Stimulated activated CD4-positive, alpha-beta T cell treated with anti-CD3 and anti-CD28 coated beads, Interleukin-1b, Interleukin-23, amount 100 ng/mL, for 48 hours (primary cell): ENCODE data around the gene SDC4.

Experiments used
- DNase-seq: peaks from one replicate; pipeline ENCODE4 v3.0.0-alpha.2; 2020

The SDC4 gene

GRCh38 chr20:45342855-45343531, 5.2 kb downstream of the SDC4 start:
- no peak for DNase-seq

- no peak for DNase-seq
Measured at GRCh38 chr20:45341939-45342854, 6.0 kb downstream of the SDC4 start.

GRCh38 chr20:45341579-45341938, 6.7 kb downstream of the SDC4 start:
- no peak for DNase-seq

- DNase-seq: no peak
Measured at GRCh38 chr20:45340951-45341350, 7.3 kb downstream of the SDC4 start.

DNA sequence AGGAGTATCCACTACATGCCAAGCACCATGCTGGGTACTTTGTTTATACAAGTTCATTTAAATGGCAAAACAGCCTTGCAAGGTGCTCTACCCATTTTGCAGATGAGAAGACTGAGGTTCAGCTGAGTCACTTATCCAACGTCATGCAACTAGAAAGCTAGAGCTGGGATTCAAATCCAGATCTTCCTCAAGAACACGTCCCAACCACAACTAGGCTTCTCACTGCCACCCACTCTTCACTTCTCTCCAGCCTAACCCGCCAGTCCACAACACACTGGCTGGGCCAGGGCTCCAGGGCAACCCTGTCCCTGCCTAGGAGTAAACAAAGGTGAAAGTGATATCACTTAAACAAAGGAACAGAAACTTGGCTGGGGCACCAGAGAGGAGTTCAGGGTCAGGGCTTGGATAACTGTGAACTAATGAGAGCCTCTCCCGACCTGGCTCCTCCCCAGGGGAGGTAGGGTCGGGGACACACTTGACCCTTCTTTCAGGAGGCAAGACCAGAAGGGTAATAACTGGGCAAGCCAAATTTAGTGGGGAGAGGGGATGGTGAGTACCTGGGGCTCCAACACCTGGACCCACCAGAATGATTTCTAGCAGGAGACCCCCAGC, 7.9 kb downstream of the SDC4 start:
- DNase-seq: no peak

- DNase-seq: no peak
Measured at GRCh38 chr20:45339799-45340198, 8.4 kb downstream of the SDC4 start.

DNA sequence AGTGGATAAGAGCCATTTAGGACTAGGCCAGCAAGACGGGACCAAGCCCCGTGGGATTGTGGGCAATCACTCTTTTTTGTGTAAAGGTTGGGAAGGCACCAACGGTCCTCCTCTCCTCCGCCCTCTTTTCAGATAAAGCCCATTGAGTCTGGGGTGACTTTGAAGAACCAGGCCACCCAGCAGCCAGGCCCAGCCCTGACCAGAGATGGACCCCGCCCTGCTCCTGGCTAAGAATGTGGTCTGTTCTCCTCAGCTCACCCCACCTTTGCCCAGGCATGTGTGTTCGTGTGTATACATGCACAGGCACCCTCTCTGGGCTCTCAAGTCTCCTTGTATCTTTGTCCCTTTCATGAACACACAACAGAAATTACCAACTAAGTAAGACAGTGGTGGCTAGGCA, 9.1 kb downstream of the SDC4 start:
- DNase-seq: no peak

GRCh38 chr20:45338121-45339030, 9.8 kb downstream of the SDC4 start:
- no peak for DNase-seq

DNA sequence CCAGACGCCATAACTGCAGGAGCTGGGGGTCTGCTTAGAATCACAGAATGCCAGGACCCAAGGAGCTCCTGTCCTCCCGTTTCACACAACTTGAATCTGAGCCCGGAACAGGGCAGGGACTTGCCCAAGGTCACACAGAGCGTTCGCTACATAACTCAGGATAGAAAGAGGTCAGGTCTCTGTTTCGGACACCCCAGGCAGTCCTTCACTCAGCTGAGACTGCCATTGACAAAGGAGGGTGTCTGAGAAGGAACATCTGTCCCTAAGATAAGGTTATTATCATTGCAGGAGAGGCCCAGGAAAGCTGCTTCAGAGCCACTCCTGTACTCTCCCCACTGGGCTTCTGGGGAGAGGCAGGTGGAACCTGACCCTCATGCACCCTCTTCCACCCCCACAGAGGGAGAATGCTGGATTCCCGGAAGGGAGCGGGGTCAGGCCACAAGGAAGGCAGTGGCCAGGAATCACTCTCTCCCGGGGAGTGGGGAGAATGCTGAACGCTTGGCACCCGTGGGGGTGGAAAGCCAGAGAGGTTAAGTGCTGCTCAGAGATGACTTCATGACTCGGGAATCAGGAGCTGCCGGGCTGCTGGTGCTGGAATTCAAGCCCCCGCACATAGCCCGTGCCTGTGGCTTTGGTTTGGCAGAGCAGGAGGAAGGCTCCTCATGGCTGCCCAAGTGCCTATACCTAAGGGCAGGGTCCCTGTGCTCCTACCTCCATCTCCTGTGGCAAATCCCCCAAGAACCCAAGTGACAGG, 10.7 kb downstream of the SDC4 start:
- no peak for DNase-seq

DNA sequence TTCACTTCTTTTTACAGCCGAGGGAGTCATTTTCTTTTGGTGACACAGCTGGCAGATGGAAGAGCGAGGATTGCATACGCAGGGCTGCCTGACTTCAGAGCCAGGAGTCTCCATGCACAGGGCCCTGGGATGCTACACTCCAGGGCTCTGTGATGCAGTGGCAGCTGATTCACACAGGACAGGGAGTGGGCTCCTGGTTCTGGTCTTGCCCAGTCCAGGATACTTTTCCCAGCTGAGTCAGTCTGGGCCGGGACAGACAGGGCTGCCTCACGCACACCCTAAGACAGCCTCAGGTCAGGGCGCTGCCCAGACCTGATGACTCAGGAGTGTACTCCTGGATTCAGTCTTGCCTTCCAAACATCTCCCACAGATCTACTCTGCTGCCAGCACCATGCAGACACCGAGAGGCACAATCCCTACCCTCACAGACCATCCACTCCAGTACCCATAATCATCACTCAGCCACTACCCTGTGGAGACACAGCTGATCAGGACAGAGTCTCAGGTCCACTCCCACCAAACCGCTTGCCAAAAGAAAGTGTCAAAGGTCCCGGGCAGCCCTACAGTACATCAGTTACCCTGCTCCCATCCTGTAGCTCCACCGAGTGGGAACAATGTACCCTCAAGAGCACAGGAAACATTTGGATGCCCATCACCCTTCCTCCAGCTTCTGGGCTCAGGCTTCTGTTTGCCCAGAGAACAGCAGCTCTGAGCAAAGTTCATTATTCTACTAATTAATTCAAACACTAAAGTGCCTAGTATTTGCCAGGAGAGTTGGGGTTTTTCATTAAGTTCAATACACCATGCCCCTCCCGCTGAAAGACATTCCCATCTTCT, 11.5 kb downstream of the SDC4 start:
- DNase-seq: no peak

DNA sequence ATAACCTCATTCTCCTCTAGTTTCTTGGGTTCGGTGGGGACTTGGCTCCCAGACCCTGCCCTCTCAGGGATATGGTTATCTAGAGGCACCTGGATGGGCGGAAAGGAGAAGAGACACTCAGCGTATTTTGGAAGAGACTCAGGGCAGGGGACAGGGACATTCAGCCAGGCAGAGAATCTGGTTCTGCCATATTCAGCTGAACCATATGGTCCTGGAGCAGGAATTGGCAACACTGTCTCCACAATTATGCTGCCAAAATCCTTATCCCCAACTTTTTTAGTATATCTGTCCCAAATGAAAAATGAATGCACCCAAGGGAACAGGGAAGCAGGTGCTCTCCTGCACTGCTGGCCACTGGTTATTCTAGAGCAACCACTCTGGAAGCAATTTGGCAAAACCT, 17.7 kb downstream of the SDC4 start:
- DNase-seq: no peak

DNA sequence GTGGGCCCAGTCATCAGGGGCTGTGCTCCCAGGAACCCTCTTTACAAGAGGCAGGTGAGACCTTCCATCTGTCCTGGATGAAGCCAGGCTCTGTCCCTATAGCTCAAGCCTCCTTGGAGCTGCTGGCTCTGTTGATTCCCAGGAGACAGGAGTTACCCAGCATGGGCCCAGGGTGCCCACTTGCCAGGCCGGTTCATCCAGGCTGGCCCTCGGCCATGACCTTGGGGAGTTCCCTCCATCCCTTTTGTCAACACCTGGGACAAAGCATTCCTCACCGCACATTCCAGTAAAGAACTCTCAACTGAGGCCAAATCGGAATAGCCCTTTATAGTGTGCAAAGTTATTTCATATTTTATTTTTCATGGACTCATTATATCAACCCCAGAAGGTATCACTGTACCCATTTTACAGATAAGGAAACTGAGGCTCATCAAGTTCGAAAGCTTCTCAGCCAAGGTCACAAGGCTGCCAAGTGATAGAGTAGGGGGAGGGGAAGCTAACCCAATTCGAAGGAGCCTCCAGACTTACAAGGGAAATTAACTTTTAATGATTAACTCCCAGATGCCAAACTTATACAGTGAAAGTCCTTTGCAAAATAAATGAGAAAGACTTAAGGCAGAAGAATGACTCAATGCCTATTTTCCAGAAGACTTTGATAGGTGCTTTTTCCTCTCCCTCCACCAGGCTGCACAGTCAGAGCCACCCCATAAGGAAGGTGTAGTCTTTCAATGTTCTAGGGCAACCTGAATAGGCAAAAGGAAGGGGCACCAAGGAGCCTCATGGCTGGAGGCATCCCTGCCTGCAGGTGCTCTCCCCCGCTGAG, 18.5 kb downstream of the SDC4 start:
- no peak for DNase-seq

- no peak for DNase-seq
Measured at GRCh38 chr20:45328451-45328850, 19.8 kb downstream of the SDC4 start.

GRCh38 chr20:45325371-45325770, 22.9 kb downstream of the SDC4 start:
- DNase-seq: no peak

- DNase-seq: no peak
Measured at GRCh38 chr20:45323731-45324130, 24.5 kb downstream of the SDC4 start.

DNA sequence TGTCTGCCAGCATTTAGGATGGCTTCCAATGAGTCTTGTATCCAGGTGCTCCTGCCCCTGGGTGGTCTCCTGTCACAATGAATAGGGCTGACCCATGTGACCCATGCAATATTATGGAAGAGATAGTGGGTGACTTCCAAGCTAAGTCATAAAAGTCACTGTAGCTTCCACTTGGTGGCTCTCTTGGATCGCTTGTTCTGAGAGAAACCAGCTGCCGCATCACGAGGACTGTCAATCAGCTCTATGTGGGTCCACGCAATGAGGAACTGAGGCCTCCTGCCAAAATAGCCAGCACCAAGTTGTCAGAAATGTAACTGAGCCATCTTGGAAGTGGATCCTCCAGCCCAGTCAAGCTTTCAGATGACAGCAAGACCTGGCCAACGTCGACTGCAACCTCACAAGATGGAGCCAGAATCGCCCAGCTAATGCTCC, 25.3 kb downstream of the SDC4 start:
- DNase-seq: no peak

- DNase-seq: no peak
Measured at GRCh38 chr20:45320948-45321595, 27.2 kb downstream of the SDC4 start.

- DNase-seq: no peak
Measured at GRCh38 chr20:45318948-45319347, 29.3 kb downstream of the SDC4 start.

DNA sequence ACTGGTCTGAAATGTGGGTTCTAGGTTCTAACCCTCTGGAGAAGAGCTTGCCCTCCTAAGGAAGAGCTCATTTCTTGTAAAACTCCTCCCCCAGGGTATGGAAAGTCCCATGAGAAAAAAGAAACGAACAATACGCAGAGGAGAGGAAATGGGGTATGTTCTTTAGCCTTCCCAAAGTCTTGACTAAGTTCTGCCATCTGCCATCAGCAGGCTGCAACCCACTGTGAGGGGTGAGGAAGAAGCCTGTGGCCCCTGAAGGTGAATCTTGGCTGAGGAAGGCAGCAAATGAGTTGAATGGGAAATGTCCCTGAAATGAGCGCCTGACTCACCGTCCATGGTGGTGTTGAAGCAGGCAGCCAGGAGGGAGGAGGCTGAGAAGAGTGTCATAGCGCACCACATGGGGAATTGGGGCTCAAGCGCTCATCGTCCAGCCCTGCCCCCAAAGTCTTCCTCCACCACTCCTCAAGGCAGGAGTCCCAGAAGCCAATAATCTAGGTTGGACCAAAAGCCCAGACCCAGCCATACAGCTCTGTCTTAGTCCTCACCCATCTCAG, 29.8 kb downstream of the SDC4 start:
- no peak for DNase-seq
